Suprapubic skin (tissue), 4 donors: ENCODE measurements around the gene WAC. TPM values are rescaled to one million over a fixed set of nuclear protein-coding genes. Genes with fewer than 3 reads are reported as not detected.
"Not testable (repeated sequence)": the region's sequence is repeated elsewhere in the genome, so short reads cannot be mapped to it uniquely, and the experiment has no call there.

Experiments used
- DNase-seq, 2 donors: peaks; one replicate each; pipeline ENCODE4 v3.0.0-alpha.2; 2019; ENCODE audit warnings: low spot score in 2 of 2
- H3K27ac ChIP-seq: fragments of 200-600 bp; sonication (generic); one replicate; pipeline ENCODE4 v1.5.1; 2019
- H3K27me3 ChIP-seq: fragments of 200-600 bp; sonication (generic); one replicate; pipeline ENCODE4 v1.5.1; 2019
- H3K36me3 ChIP-seq: fragments of 200-600 bp; sonication (generic); one replicate; pipeline ENCODE4 v1.5.1; 2019
- H3K4me1 ChIP-seq: fragments of 200-600 bp; sonication (generic); one replicate; pipeline ENCODE4 v1.5.1; 2019
- H3K4me3 ChIP-seq: fragments of 200-600 bp; sonication (generic); one replicate; pipeline ENCODE4 v1.5.1; 2019; ENCODE audit warnings: mild to moderate bottlenecking
- H3K9me3 ChIP-seq: fragments of 200-600 bp; sonication (generic); one replicate; pipeline ENCODE4 v1.5.1; 2019
- CTCF ChIP-seq, 2 donors: fragments of 200-600 bp in 1 of 2; fragments of 450-650 bp in 1 of 2; sonication (generic) in 1 of 2; IDR thresholded peaks; one replicate each; pipeline ENCODE4 v1.5.1; 2016 to 2019; ENCODE audit warnings: antibody characterized with exemption in 2 of 2, mild to moderate bottlenecking in 1 of 2, moderate library complexity in 1 of 2
- EP300 ChIP-seq: sonication (generic); formaldehyde crosslinking; IDR thresholded peaks from one replicate; pipeline ENCODE4 v1.6.1; 2017; ENCODE audit warnings: antibody characterized with exemption
- POLR2A ChIP-seq, 2 donors: fragments of 450-650 bp; IDR thresholded peaks; one replicate each; pipeline ENCODE4 v1.6.1; 2017; ENCODE audit warnings: antibody characterized with exemption in 2 of 2, mild to moderate bottlenecking in 2 of 2, moderate library complexity in 2 of 2
- POLR2AphosphoS5 ChIP-seq, 3 donors: sonication (generic); formaldehyde crosslinking; IDR thresholded peaks; one replicate each; pipeline ENCODE4 v1.6.1; 2017; ENCODE audit warnings: antibody characterized with exemption in 3 of 3
- WGBS: methylation state at CpG from one replicate; pipeline ENCODE4 v1.1.5; 2018; 5-methylcytosine and 5-hydroxymethylcytosine counted together
- total RNA-seq, 4 donors: library from RNA; depleted of rRNA; stranded (reverse); fragments of >200 nt; gene quantifications; one replicate each; pipeline ENCODE4 v1.1.0, GENCODE V29; 2016

Gene WAC
- total RNA-seq, result 100 to 1,000 TPM in 3 of 4 donors, 10 to 100 TPM in 1; 91.6 to 164 (median 107) TPM

- under 1% methylated on average over 52 of the region's 102 CpGs for WGBS
- TF ChIP-seq CTCF (IDR thresholded peaks at IDR 0.05) (peak in 1 of 2 donors; percentile 4), POLR2AphosphoS5 (IDR thresholded peaks at IDR 0.05) (peak in 2 of 3 donors; percentile 70 to 75), POLR2A (IDR thresholded peaks at IDR 0.05) (peak; percentile 62 to 84), EP300 (no peak)
- peak within 1 kb of the TSS; percentile 97 for H3K4me3 ChIP-seq
- peaks cover 21% of the 10 kb centered on the region for H3K36me3 ChIP-seq
- peak within 1 kb of the TSS; percentile 97 for H3K27ac ChIP-seq
- no peaks in the 10 kb centered on the region for H3K27me3 ChIP-seq
- H3K9me3 ChIP-seq, result no peaks in the 10 kb centered on the region
- peaks cover 45% of the 10 kb centered on the region for H3K4me1 ChIP-seq
- peak; percentile 97 for DNase-seq
These were observed at the start of gene WAC for GRCh38 chr10:28532337-28533185. Gene WAC, plus strand, starts transcription at chr10:28533118. Its CDS starts 462 bp downstream, at chr10:28533580.

GRCh38 chr10:28489206-28489605 is 43.7 kb upstream of the WAC start:
- Histone ChIP-seq H3K4me1 (no peaks in the 10 kb centered on the region), H3K4me3 (no peak overlapping the region), H3K9me3 (no peaks in the 10 kb centered on the region), H3K27ac (no peak overlapping the region), H3K36me3 (no peaks in the 10 kb centered on the region), H3K27me3 (no peaks in the 10 kb centered on the region)
- no peak for DNase-seq
- no peak for TF ChIP-seq CTCF (IDR thresholded peaks at IDR 0.05)
- TF ChIP-seq EP300, result no peak
- no peak for TF ChIP-seq POLR2A (IDR thresholded peaks at IDR 0.05)
- TF ChIP-seq POLR2AphosphoS5 (IDR thresholded peaks at IDR 0.05), result no peak
- WGBS, result 91% methylated on average over 6 of the region's 6 CpGs

GRCh38 chr10:28490256-28490865 is 42.6 kb upstream of the WAC start:
- H3K9me3 ChIP-seq, H3K27me3 ChIP-seq, H3K27ac ChIP-seq, H3K36me3 ChIP-seq, H3K4me3 ChIP-seq, DNase-seq, H3K4me1 ChIP-seq: not testable (repeated sequence)
- 75% methylated on average over 2 of the region's 2 CpGs for WGBS

- TF ChIP-seq POLR2AphosphoS5 (IDR thresholded peaks at IDR 0.05) (no peak), EP300 (no peak), CTCF (IDR thresholded peaks at IDR 0.05) (no peak), POLR2A (IDR thresholded peaks at IDR 0.05) (no peak)
- DNase-seq, result no peak
- Histone ChIP-seq H3K9me3 (no peaks in the 10 kb centered on the region), H3K4me3 (no peak overlapping the region), H3K4me1 (no peaks in the 10 kb centered on the region), H3K27me3 (no peaks in the 10 kb centered on the region), H3K36me3 (no peaks in the 10 kb centered on the region), H3K27ac (no peak overlapping the region)
- 70% methylated on average over 12 of the region's 12 CpGs for WGBS
These were observed 40.6 kb upstream of the WAC start for GRCh38 chr10:28492116-28492920.

- Histone ChIP-seq H3K27ac (no peak overlapping the region), H3K4me3 (no peak overlapping the region), H3K4me1 (no peaks in the 10 kb centered on the region), H3K9me3 (no peaks in the 10 kb centered on the region), H3K27me3 (no peaks in the 10 kb centered on the region), H3K36me3 (no peaks in the 10 kb centered on the region)
- no peak for DNase-seq
- TF ChIP-seq CTCF (IDR thresholded peaks at IDR 0.05) (no peak), POLR2AphosphoS5 (IDR thresholded peaks at IDR 0.05) (no peak), EP300 (no peak), POLR2A (IDR thresholded peaks at IDR 0.05) (no peak)
- whole genome bisulfite sequencing, result 97% methylated on average over 2 of the region's 2 CpGs
These were observed 38.5 kb upstream of the WAC start for GRCh38 chr10:28494420-28494819.
